Suprapubic skin (tissue), 4 donors: ENCODE results near the gene ENPP1. TPM values are rescaled to one million over a fixed set of nuclear protein-coding genes. Genes with fewer than 3 reads are reported as not detected.

Experiments
- total RNA-seq, 4 donors: library from RNA; depleted of rRNA; stranded (reverse); fragments of >200 nt; gene quantifications; one replicate each; pipeline ENCODE4 v1.1.0, GENCODE V29; 2016

Gene ENPP1
- total RNA-seq, 4 donors from 2014 or later: 2.9 to 9.1 (median 4.0) TPM

Other genes with a start within 250 kb of the ENPP1 start
- gene ARG1, start 234.8 kb upstream of the ENPP1 start, total RNA-seq: 100 to 1,000 TPM in 2 of 4 donors, 10 to 100 TPM in 2; 31.8 to 150 (median 102) TPM
- 10 to 100 TPM; 19.4 to 54.9 (median 35.2) TPM for gene MED23, start 179.8 kb upstream of the ENPP1 start, total RNA-seq
- 1 to 10 TPM in 1 of 4 donors, under 1 TPM in 3; 0.15 to 3.1 (median 0.68) TPM for gene ENPP3, start 170.7 kb upstream of the ENPP1 start, total RNA-seq
- not detected for gene OR2A4, start 106.6 kb upstream of the ENPP1 start, total RNA-seq
- not detected for gene CTAGE9, start 97.0 kb upstream of the ENPP1 start, total RNA-seq
- gene CCN2, start 143.4 kb downstream of the ENPP1 start, total RNA-seq: 100 to 1,000 TPM in 1 of 4 donors, 10 to 100 TPM in 3; 41.0 to 136 (median 78.6) TPM